ENCODE data around the gene BBLN. TPM values are rescaled to one million over a fixed set of nuclear protein-coding genes. Genes with fewer than 3 reads are reported as not detected.
"Not testable (repeated sequence)": the region's sequence is repeated elsewhere in the genome, so short reads cannot be mapped to it uniquely, and the experiment has no call there.

The BBLN gene, protein sequence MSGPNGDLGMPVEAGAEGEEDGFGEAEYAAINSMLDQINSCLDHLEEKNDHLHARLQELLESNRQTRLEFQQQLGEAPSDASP
- total RNA-seq: 274 and 308 TPM in 2 replicates

- peak; percentile 18 for DNase-seq (ENCODE audit: extremely low read depth, low read depth, low spot score)
These were observed at the start of gene BBLN for GRCh38 chr9:128159784-128160602. Gene BBLN, plus strand, starts transcription at chr9:128160265. Its CDS starts 143 bp downstream, at chr9:128160408.

DNA sequence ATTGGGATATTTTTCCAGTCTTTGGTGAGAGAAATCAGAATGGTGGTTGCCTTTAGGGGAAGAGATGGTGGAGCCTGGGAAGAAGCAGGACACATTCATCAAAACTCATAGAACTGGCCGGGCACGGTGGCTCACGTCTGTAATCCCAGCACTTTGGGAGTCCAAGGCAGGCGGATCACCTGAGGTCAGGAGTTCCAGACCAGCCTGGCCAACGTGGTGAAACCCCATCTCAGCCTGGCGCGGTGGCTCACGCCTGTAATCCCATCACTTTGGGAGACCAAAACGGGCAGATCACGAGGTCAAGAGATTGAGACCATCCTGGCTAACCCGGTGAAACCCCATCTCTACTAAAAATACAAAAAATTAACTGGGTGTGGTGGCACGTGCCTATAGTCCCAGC lies 48.3 kb upstream of the BBLN start:
- DNase-seq (ENCODE audit: extremely low read depth, low read depth, low spot score): not testable (repeated sequence)

GRCh38 chr9:128113526-128114325 lies 46.3 kb upstream of the BBLN start:
- no peak for DNase-seq (ENCODE audit: extremely low read depth, low read depth, low spot score)

DNA sequence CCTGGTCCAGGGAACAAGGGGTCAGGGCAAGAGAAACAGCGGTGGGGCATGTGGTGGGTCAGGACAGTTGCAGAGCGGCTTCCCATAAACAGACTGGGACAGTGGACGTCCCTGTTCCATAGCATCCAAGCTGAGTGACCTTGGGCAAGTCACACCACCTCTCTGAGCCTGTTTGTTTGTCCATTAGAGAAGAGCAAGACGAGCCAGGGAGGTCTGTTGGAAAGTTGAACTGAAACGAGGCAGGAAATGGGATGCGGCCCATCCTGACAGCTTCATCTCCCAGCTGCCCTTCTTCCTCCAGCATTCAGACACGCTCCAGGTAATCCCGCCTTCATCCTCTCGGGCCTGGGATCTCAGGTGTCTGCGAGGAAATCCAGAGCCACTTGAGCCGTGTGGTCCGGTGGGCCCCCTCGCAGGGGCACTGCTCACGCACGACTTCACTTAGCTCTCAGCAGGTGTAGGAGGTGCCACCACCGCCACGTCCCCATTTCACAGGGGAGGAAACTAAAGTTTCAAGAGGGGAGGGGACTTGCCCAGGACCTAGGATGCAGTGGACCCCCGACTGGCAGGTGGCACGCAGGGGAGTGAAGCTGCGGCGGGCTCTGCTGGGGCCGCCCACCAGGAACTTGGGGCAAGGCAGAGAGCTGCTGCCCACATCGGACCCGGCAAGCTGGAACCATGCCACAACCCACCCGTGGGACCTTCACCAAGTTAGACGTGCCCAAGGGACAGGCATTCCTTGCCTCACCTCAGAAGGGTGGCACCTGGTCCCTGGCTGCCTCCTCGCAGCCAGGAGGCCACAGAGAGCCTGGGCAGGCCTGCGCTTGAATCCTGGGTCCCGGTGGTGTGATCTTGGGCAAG lies 45.5 kb upstream of the BBLN start:
- no peak for DNase-seq (ENCODE audit: extremely low read depth, low read depth, low spot score)

- DNase-seq (ENCODE audit: extremely low read depth, low read depth, low spot score): no peak
These were observed 44.6 kb upstream of the BBLN start for GRCh38 chr9:128115187-128116103.

GRCh38 chr9:128116104-128117083 lies 43.7 kb upstream of the BBLN start:
- DNase-seq (ENCODE audit: extremely low read depth, low read depth, low spot score): no peak

DNA sequence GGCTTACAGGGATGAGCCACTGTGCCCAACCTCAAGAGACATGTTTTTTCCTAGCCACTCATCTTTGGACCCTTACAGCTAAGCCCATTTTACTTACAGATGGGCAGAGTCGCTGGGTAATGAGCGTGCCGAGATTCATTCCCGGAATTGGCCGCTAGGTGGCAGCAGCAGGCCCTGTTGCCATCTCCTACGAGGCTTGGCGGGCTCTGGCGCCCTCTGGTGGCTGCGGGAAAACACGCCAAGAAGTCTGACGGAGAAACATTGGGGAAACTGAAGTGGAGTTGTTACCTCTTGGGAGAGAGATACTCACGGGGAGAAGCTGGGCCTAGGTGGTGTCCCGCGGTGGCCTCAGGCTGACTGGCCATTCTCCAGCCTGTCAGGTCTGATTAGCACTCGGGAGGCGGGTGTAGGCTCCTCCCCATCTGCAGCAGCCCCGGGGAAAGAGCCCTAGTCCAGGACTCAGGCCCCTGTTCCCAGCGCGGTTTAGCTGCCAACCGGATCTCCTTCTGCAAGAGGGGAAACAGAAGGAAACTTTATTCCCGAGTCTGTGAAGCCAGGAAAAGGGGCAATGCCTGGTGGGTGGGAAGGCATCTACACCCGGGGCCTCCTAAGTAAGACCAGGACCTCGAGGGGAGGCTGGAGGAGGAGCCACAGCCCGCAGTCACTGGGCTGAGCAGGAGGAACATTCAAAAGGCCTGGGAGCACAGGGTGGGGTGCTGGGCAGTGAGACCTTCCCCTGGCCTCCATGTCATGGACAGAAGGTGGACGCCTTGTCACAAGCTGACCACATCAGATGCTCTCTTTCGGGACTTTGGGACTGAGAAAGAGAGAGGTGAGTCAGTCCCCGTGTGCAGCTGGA lies 42.2 kb upstream of the BBLN start:
- peak; percentile 57 for DNase-seq (ENCODE audit: extremely low read depth, low read depth, low spot score)

GRCh38 chr9:128118472-128118857 lies 41.6 kb upstream of the BBLN start:
- no peak for DNase-seq (ENCODE audit: extremely low read depth, low read depth, low spot score)

DNA sequence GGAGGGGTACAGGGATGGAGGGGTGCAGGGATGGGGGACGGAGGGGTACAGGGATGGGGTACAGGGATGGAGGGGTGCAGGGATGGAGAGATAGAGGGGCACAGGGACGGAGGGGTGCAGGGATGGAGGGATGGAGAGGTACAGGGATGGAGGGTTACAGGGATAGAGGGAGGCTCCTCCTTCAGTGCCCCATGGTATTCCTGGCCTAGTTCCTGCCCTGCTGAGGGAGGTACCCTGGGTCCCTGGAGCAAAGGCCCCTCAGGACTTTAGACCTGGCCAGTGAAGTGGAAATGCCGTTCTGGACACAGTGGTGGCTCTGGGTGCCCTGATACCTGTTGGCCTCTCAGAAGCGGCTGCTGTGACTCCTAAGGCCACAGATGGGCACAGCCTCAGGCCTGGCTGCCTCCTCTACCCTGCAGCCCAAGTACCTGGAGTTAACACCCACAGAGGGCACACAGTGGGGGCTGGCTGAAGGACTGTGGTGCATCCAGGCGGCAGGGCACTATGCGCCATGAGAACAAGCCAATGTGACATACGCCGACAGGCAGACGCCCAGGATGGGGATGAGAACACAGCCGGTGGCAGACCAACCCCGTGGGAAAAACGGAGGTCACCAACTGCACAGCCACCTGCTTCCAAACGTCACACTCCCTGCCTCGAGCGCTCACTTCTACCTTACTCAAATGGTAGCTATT lies 40.9 kb upstream of the BBLN start:
- DNase-seq (ENCODE audit: extremely low read depth, low read depth, low spot score): no peak

DNA sequence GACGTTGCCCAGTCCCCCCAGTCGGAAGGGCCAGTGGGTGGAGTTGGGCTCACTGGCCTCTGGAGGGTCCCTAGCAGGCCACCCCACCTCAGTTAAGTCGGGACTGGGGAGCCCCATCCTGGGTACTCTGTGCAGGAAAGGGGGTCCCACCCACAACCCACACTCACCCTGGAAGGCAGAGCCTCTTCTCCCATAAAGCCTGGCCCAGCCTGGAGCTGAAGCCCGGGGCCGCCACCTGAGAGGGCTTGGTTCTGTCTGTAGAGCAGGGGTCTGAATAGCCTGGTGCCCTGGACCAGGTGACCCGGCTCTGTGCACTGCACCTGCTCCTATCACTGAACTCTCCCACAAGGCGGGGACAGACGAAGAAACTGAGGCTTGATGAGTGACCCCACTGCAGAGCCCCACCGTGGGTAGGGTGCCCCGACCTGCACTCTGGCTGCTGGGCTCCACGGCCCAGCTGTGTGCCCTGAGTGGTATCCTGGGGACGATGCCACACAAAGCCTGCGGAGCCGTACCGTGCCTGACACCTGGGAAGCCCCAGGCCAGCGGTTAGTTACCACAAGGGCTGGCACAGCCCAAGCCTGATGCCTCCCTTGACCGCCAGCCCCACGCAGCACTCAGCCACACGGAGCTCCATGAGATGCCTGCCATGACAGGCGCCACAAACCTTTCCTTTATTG lies 39.9 kb upstream of the BBLN start:
- no peak for DNase-seq (ENCODE audit: extremely low read depth, low read depth, low spot score)

DNA sequence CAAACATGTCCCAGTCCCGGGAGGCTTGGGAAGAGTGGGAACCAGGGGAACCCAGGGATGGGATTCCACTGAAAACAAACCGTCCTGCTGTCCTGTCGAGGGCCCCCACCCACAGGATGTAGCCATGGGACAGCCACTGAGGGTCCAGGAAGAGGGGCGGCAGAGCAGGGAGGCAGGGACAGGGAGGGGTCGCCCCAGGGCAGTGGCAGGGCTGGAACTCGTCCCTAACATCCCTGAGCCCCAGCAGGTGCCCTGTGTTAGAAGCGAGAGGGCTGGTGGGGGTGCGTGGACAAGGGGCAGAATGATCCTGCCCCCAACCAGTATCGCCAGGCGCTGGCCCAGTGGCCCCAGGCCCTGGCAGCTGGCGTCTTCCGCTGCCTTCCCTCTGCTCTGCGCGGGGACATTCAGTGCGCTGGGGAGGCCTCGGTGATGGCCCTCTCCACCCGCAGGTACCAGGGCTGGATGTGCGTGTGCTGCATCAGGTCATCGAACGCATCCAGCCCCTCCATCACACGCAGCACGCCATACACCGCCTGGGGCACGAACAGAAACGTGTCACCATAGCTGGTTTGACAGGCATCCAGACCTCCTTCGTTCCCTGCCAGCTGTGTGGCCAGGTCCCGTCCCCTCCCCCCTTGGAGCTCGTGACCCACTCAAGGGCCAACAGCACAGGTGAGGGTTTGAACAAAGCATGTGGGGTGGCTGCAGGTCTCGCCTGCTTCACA lies 39.2 kb upstream of the BBLN start:
- no peak for DNase-seq (ENCODE audit: extremely low read depth, low read depth, low spot score)

GRCh38 chr9:128121466-128121810 lies 38.6 kb upstream of the BBLN start:
- no peak for DNase-seq (ENCODE audit: extremely low read depth, low read depth, low spot score)

GRCh38 chr9:128121924-128122808 lies 37.9 kb upstream of the BBLN start:
- no peak for DNase-seq (ENCODE audit: extremely low read depth, low read depth, low spot score)

GRCh38 chr9:128122809-128123175 lies 37.3 kb upstream of the BBLN start:
- DNase-seq (ENCODE audit: extremely low read depth, low read depth, low spot score): no peak

- no peak for DNase-seq (ENCODE audit: extremely low read depth, low read depth, low spot score)
These were observed 36.5 kb upstream of the BBLN start for GRCh38 chr9:128123451-128124080.

All from glomerular endothelial cell (primary cell).